ENCODE data around the gene PIP4K2B.

DNA sequence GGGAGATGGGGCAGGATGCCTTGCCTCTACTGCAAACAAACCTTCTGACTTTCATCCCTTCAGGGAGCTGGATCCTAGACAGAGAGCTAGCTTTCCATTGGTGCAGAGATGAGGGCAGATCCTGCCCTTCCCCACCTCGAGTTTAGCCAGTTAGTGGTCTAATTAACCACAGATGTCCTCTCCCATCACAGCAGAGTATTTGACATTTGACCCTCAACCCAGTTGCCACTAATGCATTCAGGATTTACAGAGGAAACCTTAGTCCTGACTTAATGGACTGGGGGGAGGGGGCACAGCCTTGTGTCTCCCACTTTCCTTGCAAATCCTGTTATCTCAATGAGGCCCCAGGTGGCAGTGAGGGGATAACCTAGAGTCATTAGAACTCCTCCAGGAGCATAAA is 10.2 kb downstream of the PIP4K2B start:
- TF ChIP-seq, protein P1, sequence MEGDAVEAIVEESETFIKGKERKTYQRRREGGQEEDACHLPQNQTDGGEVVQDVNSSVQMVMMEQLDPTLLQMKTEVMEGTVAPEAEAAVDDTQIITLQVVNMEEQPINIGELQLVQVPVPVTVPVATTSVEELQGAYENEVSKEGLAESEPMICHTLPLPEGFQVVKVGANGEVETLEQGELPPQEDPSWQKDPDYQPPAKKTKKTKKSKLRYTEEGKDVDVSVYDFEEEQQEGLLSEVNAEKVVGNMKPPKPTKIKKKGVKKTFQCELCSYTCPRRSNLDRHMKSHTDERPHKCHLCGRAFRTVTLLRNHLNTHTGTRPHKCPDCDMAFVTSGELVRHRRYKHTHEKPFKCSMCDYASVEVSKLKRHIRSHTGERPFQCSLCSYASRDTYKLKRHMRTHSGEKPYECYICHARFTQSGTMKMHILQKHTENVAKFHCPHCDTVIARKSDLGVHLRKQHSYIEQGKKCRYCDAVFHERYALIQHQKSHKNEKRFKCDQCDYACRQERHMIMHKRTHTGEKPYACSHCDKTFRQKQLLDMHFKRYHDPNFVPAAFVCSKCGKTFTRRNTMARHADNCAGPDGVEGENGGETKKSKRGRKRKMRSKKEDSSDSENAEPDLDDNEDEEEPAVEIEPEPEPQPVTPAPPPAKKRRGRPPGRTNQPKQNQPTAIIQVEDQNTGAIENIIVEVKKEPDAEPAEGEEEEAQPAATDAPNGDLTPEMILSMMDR (conservative IDR thresholded peaks at IDR 0.05; ENCODE audit: low read depth, low read length): no peak
- TF ChIP-seq EZH2 (IDR thresholded peaks at IDR 0.05; ENCODE audit: borderline replicate concordance, low read depth, low read length, poor library complexity, severe bottlenecking): no peak
